Stimulated activated CD4-positive, alpha-beta T cell treated with anti-CD3 and anti-CD28 coated beads, Interleukin-1b, Interleukin-23, amount 100 ng/mL, for 24 hours (primary cell): ENCODE data around the gene CFB.
"Not testable (repeated sequence)": the region's sequence is repeated elsewhere in the genome, so short reads cannot be mapped to it uniquely, and the experiment has no call there.

Experiments
- DNase-seq, 4 experiments: peaks; one replicate each; pipeline ENCODE4 v3.0.0-alpha.2; 2020; ENCODE audit warnings: low read depth in 4 of 4, low spot score in 1 of 4

The CFB gene

DNA sequence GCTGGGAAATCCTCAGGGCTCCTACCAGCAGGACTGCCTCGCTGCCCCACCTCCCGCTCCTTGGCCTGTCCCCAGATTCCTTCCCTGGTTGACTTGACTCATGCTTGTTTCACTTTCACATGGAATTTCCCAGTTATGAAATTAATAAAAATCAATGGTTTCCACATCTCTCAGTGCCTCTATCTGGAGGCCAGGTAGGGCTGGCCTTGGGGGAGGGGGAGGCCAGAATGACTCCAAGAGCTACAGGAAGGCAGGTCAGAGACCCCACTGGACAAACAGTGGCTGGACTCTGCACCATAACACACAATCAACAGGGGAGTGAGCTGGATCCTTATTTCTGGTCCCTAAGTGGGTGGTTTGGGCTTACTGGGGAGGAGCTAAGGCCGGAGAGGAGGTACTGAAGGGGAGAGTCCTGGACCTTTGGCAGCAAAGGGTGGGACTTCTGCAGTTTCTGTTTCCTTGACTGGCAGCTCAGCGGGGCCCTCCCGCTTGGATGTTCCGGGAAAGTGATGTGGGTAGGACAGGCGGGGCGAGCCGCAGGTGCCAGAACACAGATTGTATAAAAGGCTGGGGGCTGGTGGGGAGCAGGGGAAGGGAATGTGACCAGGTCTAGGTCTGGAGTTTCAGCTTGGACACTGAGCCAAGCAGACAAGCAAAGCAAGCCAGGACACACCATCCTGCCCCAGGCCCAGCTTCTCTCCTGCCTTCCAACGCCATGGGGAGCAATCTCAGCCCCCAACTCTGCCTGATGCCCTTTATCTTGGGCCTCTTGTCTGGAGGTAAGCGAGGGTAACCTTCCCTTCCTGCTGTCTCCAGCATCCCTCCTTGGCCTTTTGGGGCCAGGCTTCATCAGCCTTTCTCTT lies at the start of gene CFB:
TSS of gene CFB (plus strand) at position 589 of the 863 bp plus-strand sequence. CDS start at position 716, 127 bp downstream.
- no peak for DNase-seq

DNA sequence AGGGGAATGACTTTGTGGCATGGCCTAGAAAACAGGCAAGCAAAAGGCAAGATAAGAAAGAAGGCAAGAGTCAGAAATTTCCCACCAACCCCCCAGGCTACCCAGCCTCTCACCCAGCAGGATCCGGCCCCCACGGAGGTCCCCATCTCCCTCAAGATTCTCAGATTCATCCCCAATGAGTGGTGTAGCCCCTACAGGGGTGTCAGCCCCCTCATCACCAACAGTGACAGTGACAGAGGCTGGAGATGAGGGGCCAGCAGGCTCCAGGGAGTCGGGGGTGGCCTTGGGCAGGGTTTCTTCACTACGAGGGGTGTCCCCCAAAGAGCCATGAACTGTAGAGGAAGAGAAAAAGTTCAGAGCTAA lies 49.4 kb upstream of the CFB start:
- no peak for DNase-seq

DNA sequence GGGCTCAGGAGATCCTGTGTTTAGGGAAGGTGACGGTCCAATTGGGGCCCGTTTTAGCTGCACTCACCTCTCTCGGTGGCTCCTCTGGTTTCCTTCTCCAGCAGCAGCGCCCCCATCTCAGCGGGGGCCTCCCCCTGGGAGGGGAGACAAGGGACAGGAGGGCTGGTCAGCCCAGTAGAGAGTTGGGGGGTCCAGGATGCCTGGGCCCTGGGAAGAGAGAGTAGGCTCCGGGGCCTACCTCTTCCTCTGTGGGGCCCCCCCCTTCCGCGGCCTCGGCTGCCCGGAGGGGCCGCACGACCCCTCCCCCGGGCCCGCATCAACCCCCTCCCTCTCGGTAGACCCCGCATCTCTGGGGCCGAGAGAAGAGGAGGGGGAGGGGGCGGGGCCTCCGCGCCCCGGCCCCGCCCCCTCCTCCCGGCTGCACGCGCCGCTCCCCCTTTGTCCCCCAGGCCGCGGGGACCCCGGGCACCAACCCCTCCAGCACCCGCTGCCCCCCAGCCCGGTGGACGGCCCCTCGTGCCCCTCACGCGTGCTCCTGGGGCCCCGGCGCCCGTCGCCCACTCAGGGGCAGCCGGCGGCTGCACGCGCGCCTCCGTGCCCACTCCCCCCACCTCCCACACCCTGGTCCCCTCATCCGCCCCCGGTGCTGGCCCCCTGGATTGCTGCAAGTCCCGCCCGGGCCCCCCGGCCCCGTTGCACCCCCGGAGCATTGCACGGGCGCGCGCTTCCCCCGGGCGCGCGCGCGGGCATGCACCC lies 48.9 kb upstream of the CFB start:
- DNase-seq, result no peak

DNA sequence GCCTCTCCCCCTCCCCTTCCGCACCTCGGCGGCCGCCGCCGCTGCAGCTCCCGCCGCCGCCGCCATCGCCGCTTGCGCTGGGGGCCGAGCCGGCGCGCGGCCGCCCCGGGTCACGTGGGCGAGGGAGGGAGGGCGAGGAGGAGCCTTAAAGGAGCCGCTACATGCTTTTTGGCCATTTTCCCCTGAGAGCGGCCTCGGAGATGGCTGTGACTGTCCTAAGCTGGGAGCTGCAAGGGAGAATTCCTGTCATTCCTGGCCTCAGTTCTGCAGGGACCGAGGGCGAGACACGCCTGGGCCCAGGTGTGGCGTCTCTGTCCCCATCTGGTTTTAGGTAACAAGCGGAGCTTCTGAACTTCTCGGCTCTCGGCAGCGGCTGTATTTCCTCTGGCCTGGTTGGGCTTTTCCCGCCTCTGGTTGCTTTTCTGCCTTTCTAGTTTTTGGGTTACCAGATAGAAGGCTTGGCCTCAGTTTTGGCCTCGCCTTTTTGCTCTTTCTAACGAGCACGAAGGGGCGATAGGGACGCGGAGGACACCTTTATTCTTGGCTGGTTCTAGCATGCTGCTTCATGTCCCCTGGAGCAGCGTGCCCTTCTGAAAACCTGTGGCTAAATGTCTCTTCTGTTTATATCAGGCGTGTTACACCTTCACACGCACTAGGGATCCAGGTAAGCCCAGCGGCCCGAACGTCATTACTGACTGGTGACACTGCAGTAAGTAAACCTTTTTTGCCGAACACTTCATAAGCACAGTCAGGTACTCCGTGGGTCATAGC lies 48.1 kb upstream of the CFB start, which contains the start of gene EHMT2:
TSS of gene EHMT2 (minus strand) at position 87 of the 771 bp plus-strand sequence. CDS start at position 66, 21 bp downstream.
- peak; percentile 67 to 82 (median 73) for DNase-seq

DNA sequence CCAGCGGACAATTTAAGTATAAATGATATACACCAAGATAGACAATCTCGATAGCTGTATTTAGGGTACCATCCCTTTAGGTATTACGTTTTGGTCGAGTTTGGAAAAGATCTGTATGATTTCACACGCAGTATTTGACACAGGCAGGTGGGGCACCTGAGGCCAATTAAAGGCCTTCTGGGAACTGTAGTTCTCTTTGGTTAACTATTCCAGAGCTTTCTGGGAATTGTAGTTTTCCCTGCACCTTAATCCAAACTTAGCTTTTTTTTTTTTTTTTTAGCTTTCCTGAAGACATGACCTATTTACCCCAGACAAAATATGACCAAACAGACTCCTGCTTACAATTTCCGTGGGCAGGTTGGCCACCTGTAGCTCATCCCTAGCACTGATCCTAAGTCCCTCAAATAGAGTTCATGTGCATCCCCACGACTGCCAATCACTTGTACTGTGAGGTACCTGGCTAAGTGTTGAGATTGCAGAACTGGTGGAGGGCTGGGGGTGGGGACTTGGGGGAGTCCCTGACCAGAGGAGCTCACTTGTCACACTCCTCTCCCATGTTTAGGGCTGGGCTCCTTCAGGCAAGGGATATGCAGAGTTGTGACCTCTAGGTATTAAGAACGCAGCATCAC lies 47.4 kb upstream of the CFB start:
- no peak for DNase-seq

DNA sequence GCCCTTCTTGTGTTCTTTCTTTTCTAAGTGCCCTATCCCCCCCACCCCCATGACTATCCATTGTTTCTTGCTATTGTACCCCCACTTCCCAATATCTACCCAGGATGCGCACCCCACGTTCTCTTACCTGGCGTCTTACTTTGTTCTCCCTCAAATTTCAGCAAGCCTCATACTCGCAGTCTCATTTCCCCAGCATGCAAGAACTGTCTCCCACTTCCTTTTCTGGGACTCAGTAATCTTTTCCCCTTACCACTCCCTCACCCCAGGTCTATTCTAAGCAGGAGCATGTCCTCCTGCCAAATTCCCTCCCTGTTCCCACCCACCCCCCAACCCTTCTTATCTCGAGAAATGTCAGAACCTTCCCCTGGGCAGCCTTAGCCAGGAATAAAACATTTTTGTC lies 46.7 kb upstream of the CFB start:
- no peak for DNase-seq

DNA sequence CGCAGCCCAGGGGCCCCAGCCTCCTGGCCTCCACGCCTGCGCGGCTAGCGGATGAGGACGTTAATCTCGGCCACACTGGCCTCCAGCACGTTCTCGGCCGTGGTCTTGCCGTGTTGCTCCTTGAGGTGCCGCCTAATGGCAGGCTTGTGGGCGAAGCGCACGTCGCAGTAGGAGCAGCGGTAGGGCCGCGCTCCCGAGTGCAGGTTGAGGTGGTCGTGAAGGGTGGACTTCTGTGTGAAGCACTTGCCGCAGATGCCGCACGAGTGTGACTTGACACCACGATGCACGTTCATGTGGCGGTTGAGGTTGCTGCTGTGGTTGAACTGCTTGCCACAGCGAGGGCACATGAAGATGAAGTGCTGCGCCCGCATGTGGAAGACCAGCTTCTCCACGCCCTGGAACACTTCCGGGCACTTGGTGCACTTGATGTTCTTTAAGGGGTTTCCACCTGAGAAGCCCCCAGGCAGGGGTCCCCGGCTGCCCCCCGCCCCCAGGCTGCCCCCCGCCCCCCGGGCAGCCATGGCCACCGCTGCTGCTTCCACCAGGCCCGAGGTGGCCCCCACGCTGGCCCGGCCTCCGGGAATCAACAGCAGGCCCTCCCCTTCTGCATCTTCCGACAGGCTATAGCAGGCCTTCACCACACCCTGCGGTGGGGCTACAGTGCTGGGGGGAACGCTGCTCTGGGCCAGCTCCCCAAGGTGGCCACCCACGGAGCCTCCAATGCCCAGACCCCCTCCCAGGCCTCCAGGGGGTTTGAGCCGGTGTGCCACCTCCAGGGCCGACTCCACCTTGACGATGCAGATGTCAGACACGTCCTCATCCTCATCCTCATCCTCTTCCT lies 45.8 kb upstream of the CFB start:
- DNase-seq, result no peak

DNA sequence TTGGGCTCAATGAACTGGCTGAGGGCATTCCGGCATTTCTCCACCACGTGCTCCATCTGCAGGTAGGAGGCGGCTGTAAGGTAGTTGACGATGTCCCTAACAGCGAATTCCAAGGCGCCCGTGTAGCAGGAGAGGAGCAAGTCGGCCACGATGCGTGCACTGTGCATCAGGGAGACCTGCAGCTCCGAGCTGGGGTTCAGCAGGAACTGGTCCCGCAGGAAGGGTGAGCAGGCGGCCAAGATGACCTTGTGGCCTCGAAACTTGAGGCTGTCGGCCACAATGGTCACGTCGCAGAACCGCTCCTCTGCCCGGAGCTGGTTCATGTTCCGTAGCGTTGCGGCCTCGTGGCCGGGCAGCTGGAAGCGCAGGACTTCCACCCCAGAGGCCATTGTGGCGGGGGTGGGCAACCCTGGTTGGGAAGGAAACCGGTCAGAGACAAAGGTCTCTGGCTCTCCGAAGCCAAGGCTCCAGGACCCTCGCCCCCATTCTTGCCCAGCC lies 44.9 kb upstream of the CFB start:
- DNase-seq, result no peak

DNA sequence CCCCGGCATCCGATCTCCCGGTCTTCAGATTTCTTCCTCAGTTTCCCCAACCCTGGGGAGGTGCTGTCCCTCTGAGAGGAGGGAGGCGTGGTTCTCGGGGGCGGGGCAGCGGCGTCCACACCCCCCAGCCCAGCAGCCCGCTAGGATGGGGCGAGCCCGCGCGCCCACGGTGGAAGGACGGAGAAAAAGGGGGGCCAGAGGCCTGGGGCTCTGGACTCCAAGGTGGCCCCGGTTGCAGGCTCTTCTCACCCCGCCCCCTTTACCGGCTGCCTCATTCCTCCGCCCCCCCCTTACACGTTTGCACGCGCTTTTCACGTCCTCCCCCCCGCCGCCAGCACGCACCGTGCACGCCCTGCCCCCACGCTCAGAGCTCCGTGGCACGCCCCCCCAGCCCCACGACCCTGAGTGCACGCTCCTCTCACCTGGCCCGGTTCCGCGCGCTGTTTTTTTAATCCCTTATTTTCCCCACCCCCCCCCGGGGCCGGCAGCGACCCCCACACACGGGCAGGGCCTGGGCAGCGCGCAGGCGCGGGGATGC lies 44.4 kb upstream of the CFB start:
- DNase-seq, result peak; percentile 42 to 57 (median 50)

DNA sequence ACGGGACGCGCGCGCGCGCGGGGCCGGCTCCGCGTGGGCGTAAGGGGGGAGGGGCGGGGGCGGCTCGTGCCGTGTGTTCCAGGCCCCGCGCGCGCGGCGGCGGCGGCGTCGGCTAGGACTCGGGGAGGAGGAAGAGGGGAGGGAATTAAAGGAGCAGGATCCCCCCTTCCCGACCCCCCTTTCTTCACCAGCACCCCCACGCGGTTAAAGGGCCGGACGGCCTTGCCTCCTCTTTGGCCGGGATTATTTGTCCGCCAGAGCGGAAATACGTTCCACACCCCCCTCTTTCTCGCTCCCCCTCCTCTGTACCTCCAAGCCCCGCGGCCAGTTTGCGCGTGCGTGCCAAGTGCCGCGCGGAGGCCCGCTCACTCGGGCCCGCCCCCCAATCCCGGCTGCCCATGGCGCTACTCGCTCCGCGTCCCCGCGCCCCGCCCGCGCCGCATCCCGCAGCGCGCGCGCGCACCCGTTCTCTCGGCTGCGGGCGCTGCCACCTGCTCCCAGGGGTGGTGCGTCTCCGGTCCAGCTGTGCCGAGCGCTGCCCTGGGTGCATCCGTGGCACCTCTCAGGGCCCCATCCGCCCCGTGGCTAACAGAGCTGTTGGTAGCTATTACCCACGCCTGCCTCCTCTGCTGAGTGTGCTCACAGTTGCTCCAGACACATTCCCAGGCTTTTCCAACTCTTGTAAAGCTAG lies 43.8 kb upstream of the CFB start, which contains the start of gene ZBTB12:
TSS of gene ZBTB12 (minus strand) at position 134 of the 691 bp plus-strand sequence. CDS start 781 bp downstream, outside the sequence.
- DNase-seq, result peak; percentile 55 to 84 (median 72)

DNA sequence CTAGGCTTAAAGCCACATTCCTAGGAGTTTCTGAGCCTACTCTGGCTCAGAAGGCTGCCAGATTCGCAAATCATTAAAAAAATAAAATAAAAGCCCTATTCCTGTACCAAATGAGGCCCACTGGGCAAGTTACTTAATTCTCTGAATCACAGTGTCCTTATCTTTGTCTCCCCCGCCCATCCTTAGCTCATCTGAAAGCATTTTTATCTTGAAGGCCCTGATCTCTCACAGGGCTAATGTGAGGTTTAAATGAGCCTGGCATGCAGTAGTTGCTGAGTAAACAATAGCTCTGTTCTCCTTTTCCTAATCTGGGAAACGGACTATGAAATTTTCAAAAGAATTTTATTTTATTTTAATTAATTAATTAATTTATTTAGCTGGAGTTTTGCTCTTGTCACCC lies 41.9 kb upstream of the CFB start:
- no peak for DNase-seq

DNA sequence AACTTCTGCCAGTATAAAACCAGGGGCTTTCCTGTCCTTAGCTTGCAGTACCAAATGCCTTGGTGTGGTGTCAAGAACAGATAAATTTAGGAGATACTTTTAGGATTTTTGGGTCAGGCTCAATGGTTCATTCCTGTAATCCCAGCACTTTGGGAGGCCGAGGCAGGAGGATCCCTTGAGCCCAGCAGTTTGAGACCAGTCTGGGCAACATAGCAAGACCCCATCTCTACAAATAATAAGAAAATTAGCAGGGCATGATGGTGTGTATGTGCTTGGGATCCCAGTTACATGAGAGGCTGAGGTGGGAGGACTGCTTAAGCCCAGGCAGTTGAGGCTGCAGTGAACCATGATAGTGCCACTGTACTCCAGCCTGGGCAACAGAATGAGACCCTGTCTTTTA lies 40.9 kb upstream of the CFB start:
- DNase-seq, result no peak

DNA sequence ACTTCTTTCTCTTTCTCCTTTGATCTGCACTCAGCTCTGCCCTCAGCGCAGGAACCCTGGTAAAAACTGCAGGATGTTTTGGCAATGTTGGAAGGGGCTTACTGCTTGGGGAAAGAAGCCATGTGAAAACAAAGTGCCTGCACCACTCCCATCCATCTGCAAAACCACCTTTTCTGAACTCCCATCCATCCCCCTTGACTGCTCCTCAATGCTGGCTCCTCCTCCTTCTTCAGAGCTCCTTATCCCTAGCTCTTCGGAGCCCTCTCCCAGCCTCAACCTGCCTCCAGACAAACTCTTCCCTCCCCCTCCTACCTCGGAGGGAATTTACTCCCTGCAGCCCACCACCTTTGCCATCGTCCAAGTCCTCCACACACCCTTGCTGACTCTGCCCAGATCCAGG lies 39.8 kb upstream of the CFB start:
- no peak for DNase-seq

DNA sequence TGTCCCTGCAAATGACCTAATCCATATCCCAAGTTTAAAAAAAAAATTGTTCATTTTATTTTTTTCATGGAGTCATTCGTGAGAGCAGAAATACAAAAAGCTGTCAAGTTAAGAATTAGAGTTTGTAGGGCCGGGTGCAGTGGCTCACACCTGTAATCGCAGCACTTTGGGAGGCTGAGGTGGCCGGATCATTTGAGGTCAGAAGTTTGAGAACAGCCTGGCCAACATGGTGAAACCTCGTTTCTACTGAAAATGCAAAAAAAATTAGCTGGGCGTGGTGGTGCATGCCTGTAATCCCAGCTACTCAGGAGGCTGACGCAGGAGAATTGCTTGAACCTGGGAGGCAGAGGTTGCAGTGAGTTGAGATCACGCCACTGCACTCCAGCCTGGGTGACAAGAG lies 39.2 kb upstream of the CFB start:
- DNase-seq, result not testable (repeated sequence)

DNA sequence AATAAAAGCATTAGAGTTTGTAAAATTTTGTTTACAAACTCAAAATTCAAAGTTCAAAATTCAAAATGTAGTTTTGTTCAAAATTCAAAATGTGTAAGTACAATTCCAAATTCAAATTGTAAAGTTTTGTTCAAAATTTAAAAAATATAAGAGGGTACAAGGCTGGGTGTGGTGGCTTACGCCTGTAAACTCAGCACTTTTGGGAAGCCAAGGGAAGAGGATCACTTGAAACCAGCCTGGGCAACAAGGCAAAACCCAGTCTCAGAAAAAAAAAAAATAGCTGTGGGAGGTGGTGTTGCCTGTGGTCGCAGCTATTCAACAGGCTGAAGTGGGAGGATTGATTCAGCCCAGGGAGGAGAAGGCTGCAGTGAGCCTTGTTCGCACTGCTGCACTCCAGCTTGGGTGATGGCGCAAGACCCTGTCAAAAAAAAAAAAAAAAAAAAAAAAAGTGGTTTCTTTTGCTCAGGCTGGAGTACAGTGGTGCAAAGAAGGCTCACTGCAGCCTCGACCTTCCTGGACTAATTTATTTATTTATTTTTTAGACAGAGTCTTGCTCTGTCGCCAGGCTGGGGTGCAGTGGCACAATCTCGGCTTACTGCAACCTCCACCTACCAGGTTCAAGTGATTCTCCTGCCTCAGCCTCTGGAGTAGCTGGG lies 38.6 kb upstream of the CFB start:
- no peak for DNase-seq

DNA sequence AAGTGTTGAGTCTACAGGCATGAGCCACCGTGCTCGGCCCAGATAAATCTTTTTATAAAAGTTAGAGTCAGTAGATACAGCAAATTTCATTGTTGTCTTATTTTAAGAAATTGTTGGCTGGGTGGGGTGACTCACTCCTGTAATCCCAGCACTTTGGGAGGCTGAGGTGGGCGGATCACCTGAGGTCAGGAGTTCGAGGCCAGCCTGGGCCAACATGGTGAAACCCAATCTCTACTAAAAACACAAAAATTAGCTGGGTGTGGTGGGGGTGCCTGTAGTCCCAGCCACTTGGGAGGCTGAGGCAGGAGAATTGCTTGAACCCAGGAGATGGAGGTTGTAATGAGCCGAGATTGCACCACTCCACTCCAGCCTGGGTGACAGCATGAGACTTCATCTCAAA lies 37.6 kb upstream of the CFB start:
- not testable (repeated sequence) for DNase-seq

DNA sequence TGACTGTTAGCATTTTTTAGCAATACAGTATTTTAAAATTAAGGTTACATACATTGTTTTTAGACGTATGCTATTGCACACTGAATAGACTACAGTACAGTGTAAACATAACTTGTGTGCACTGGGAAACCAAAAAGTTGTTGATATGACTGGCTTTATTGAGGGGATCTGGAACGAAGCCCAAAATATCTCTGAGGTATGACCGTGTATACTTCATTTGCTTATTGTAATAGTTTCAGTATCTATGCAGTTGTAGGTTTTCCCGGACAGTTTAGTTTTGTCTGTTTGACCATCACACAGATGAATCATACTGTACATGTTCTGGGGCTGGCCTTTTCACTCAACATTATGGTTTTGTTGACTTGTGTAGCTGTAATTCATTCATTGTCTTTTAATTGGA lies 37.1 kb upstream of the CFB start:
- DNase-seq, result no peak

DNA sequence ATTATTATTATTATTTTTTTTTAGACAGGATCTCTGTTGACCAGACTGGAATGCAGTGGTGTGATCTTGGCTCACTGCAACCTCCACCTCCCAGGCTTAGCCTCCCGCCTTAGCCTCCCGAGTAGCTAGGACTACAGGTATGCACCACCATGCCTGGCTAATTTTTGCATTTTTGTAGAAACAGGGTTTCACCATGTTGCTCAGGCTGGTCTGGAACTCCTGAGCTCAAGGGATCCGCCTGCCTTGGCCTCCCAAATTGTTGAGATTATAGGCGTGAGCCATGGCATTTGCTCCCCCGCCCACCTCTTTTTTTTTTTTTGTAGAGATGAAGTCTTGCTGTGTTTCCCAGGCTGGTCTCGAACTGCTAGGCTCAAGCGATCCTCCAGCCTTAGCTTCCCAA lies 36.6 kb upstream of the CFB start:
- DNase-seq, result not testable (repeated sequence)
